Fibroblast of skin of right biceps (primary cell): ENCODE measurements around the gene HSD11B2.

Experiments used
- DNase-seq: peaks from one replicate; pipeline ENCODE4 v3.0.0-alpha.2; 2013

HSD11B2 gene

DNA sequence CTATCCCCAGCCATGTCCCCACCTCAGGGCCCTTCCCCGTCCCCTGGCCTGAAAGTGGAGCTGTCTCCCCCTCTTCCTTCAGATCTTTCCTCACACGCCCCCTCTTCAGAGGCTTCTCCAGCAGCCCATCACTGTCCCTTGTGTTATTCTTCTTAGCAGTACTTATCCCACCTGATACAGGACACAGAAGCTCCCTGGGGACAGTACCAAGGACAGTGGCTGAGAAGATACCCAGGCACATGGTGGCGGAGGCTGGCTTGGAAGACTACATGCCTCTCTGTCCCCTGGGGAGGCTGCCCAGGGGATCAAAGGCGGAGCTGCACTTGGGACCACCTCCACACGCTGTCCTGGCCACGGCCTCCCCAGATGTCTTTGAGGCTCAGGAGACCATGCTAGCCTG is 23.9 kb downstream of the HSD11B2 start:
- DNase-seq = no peak

DNA sequence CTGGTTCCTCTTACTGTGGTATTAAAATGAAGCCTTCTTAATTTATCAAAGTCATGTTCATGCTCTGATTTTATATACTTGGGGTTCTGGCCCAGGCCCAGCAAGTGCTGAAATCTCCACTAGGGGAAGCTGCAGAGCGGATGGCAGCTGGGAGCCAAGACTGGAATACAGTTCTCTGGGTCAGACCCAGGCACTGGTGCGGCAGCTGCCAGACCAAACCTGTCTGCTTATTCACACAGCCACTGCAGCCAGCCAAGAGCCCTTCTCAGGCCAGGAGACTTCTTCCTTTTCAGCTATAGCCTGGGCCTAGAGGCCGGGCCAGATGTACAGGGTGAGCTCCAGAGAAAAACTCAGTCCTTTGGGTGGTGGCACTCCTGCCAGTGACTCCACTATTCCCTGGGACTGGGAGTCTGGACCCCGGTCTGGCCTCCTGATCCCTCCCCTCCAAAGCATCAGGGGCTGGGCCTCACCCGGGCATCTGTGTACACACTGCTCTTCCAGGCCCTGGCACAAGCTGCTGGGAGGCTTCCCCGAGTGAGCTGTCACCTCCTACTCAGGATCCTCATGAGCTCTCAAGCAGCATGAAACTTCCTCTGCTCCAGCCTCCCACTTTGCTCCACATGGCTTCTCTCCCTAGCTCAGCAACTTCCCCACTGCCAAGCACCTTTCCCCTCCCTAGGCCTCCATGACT is 25.6 kb downstream of the HSD11B2 start:
- DNase-seq = no peak

DNA sequence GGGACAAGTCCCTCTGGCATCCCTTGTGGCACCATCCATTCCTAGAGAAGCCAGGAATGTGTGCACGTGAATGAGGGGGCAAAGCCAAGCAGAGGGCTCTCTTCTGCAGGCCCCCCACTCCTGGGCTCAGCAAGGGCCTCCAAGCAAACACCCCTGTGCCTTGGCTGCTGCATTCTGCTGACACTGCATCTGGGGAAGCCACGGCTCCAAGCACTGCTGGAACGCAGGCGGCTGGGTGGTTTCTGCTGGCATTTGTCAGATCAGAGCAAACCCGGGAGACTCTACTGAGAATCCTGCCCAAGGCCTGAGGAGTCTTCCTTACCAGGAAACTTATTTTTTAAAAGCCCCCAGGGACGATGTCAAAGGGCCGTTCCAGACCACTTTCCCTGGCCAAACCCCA is 26.7 kb downstream of the HSD11B2 start:
- DNase-seq = no peak

DNA sequence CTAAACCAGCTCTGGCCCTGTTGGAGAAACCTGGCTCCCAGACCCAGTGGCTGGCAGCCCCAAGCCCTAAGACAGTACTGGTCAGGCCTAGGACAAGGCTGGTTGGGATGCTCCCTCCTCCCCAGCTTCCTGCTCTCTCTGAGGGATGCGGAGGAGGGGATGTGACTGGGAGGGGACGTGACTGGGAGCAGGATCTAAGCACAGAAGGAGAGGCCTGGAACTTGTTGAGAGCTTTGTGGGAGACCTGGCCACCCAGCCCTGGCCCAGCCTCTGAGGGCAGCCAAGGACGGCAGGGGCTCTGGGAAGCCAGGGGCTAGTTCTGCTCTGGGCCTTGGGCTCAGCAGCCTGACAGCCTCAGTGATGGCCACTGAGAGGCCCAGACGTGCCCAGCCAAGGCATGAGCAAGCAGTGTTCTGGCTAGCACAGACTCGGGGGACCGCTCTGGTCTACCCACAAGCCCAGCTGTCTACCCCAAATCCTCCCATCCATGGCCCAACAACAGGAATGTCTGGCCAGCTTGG is 27.3 kb downstream of the HSD11B2 start:
- peak; percentile 60 for DNase-seq

DNA sequence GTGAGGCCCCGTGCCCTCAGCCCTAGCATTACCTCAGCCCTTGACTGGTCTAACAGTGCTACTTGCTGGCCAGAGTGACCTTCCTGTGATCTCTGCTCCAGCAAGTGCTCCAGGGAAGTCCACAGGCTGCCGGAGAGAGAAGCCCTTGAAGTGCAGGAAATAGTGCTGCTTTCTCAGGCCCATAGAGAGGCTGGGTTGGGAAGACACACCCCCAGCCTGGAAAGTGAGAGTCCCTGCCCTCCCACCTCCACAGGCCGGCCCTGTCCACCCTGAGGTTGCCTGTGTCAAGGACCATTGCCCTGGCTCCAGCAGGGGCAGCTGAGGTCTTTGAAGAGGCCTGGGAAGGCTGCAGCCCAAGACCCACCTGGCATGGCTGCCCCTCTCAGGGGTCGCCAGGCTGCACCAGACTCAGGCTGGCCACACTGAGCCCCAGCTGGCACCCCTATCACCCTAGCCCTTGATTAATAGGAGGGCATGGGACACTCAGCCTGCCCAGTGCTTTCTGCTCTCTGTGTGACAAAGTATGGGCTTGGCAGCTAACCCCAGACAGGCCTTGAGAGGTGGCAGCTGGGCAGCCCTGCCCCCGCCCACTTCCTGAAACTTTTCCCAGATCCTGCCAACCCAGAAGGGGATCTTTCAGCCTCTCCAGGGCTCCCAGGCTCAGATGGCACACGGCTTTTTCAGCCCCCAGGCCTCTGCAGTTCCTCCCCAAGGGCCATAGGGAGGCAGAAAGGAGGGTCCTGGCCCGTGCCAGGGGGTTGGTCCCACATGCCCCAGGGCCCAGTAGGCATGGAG is 28.3 kb downstream of the HSD11B2 start:
- no peak for DNase-seq

DNA sequence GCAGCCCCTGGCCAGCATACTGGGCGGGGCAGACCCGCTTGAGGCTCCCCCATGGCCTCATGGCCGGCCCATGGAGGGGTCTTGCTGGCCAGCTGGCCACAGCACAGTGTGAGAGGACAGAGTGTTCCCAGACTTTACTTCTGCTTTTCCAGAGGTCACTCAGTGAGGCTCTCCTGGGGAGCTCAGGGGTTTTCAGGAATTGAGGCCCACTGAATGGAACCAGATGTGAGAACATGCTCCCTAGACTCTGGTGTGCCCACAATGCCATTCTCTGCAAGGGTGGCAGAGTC is 28.9 kb downstream of the HSD11B2 start:
- no peak for DNase-seq

DNA sequence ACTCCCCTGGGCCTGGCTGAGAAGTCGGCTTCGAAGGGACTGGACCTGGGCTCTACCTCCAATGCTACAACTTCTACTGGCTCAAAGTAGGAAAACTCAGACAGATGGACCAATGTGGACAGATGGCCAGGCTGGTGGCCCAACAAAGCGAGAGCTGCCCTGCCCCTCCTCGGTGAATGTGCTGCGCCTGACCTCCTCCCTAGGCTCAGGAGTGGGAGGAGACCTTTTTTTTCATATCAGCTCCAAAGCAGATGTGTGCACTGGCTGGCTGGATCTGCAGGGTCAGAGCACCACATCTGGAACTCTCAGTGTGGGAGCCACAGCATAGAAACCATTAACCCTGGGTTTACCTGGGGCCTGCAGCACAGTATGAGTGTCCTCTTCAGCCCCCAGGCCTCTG is 29.2 kb downstream of the HSD11B2 start:
- no peak for DNase-seq

DNA sequence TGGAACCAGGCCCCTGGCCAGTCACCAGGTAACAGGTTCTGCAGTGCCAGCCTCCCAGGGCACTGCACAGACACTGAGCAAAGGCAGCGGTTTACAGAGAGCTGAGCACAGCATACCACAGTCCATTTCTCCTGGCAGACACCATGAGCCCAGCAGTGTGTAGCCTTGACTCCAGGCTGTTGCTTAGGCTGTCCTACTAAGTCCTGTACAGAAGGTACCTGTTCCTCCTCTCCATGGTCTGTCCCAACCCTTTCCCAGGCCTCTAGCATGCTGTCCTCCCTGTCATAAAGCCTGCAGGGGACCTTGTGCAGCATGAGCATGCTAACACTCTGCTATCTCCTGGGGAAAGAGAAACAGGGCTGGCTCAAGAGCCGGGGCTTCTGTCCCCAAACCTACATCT is 30.0 kb downstream of the HSD11B2 start:
- DNase-seq = no peak

DNA sequence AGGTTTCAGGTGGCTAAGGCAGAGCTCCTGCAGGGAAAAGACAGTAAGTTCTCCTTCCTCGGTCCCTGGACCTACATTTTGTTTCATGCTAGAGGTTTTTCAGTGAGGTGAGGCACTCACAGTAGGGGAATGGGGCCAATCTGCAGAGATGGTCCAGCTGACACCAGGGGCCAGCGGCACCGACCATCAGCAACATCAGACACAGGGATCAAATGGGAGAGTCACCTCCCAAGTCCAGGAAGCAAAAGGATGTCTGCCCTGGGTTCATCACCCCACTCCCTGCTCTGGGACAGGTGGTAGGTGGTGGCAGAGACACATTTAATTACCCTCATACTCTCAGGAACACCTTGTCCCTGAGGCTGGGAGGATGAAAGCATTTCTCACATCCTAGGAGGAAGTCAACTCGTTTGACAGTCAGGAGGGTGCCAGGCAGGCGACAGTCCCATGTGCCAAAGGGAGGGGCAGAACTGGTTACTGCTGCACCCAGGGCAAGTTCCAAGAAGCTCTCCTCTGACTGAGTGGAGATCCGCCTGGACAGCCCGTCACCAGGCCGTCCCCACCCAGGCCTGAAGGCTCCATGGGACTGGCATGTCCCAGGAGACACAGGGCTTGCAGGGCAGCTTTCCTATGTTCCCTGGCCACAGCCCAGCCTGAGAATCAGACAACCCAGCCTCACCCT is 30.8 kb downstream of the HSD11B2 start:
- no peak for DNase-seq

DNA sequence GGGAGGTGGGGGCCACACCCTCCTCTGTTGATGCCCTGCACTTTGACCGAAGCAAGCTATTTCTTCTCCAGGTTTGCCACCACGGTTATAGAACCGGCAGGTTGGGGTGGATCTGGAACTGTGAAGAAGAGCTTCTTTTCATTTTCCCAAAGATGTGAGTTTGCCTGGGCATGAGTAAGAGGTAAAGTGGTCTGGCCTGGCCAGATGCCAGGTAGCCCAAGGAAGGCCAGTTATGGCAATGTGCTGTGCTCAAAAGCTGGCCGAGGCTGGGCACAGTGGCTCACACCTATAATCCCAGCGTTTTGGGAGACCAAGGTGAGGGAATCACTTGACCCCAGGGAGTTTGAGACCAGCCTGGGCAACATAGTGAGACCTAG is 31.3 kb downstream of the HSD11B2 start:
- no peak for DNase-seq

DNA sequence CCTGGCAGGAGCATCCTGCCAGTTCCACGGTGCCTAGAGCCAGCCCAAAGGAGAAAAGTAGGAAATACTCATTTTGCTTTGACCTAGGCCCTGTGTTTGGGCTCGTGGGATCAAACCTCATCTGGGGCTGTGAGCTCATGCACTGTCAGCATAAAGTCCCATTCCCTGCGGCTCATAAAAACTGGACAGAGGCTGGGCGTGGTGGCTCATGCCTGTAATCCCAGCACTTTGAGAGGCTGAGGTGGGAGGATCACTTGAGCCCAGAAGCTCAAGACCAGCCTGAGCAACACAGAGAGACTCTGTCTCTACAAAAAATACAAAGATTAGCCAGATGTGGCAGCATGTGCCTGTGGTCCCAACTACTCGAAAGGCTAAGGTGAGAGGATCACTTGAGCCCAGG is 32.1 kb downstream of the HSD11B2 start:
- no peak for DNase-seq

DNA sequence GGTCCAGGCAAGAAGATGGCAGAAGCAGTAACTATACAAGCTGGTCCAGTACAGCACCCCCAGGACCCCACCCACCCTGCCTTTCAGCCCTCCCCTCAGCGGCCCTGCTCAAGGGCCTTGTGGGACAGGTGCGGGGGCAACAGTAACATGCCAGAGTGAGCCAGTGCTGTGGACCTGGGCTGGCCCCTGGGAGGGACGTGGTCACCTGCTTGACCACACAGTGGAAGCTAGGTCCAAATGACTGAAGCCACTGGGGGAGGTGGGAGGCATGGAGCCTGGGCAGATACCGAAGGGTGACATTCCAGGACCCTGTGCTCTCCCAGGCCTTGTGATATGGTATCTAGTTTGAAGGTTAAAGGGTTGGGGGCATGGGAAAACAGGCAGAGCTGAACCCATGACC is 32.8 kb downstream of the HSD11B2 start:
- no peak for DNase-seq

DNA sequence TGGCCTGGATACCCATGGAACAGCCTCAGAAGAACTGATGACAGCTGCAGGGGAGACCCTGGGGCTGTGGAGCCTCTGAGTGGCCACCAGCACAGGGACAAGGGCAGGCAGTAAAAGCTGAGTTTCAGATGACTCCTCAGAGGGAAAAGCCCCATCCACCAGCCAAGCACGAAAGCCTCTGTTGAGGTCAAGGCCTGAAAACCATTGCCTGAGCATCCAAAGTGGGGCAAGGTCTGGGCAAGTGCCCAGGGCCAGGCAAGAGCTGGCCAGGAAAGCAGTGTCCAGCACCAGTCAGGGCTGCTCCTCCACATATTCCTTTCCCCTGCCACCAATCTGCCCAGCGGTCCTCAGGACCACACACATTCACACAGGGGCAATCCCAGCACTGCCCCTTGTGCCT is 33.6 kb downstream of the HSD11B2 start:
- DNase-seq = no peak

DNA sequence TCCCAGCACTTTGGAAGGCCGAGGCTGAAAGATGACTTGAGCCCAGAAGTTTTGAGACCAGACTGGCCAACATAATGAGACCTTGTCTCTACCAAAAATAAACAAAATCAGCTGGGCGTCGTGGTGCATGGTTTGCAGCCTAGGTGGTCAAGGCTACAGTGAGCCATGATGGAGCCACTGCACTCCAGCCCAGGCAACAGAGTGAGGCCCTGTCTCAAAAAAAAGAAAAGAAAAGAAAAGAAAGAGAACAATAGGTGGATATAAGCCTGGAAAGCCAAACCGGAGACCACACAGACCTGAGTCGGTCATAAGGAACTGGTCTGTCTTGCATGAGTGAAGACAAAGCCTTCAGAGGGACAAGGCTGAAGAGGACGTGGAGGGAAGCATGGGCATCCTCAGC is 35.7 kb downstream of the HSD11B2 start:
- DNase-seq = no peak

DNA sequence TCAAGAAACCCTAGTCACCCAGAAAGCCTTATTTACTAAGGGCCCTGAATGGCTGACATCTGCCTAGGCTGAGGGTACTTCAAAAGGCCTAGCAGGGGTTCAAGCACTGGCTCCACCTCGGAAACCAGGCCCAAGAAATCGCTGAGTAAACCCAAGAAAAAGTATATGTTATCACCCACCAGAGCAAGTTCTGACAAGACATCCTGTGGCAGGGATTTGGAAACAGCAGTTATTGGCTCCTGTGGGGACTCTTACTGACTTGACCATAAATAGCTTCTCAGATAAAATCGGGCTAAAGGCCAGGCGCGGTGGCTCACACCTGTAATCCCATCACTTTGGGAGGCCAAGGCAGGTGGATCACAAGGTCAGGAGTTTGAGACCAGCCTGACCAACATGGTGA is 37.8 kb downstream of the HSD11B2 start:
- no peak for DNase-seq

DNA sequence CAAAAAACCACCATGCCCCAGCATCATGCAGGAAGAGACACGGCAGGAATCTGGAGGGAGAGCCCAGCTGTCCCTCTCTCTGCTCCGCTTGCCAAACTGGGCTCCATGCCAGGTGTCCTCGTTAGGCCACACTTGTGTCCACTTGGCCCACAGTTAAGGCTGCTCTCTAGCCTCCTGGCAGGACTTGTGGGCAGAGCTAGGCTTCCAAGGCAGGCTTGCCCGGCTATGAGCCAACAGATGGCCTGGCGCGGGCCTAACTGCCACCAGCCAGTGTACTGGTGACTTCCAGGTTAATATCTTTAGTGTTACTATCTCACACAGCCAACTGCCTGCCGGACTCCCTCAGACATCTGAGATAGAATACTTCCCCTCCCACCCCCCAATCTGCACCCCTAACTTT is 39.4 kb downstream of the HSD11B2 start:
- no peak for DNase-seq

DNA sequence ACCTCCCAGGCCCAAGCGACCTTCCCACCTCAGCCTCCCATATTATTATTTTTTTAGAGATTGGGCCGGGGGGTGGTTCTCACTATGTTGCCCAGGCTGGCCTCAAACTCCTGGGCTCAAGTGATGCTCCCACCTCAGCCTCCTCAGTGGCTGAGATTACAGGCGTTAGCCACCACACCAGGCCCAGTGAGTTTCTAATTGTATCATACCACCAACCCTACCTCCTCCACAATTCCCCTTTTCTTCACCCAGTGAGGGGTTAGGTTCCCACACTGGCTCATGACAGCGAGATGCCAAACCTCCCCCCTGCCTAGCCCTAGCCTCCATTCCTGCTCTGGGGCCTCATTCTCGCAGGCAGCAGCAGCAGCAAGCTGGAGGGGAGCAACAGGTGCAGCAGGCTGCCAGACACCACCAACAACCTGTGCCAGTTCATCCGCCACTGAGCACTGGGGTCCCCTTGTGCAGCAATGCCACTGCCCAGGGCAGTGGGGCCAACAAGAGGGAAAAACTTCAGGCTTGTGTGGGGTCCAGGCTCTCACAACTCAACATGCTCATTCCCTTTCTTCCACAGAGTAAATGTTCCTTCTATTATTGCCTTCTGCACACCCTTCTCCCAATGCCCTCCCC is 41.0 kb downstream of the HSD11B2 start:
- DNase-seq = no peak

DNA sequence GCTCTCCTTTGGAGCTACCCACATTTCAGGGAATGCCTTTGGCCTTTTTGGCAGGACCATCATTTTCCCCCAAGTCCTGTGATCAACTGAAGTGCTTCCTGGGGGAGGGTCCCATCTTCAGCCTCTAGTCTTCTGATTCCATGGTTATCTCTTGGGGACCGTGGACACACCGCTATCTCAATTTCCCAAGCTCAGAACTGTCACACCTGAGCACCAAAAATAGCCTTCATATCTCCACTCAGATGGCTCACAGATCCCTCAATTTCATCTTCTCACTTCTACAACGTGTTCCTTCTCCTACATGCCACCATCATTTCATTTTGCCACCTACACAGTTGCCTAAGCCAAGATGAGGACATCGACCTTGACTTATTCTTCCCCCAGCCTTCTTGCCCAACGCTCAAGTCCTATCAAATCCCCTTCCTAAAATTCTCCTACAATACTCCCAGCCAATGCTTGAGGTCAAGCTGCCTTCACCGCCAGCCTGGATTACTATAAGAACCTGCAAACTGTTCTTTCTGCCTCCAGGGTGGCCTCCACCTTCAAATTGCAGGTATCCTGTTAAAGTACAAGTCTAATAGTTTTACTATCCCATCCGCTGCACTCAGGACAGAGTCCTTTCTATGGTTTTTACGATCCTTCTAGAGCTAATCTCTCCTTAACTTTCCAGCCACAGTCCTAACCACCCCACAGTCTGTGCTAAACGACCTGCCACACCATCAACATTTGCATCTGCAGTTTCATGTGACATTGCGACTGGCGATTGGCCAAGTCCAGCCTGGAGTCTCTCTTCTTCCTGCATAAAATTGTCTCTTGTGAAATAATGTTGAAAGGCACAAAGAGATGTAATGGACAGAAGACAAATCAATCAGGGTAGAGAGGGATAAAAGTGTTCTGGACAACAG is 43.9 kb downstream of the HSD11B2 start:
- no peak for DNase-seq

DNA sequence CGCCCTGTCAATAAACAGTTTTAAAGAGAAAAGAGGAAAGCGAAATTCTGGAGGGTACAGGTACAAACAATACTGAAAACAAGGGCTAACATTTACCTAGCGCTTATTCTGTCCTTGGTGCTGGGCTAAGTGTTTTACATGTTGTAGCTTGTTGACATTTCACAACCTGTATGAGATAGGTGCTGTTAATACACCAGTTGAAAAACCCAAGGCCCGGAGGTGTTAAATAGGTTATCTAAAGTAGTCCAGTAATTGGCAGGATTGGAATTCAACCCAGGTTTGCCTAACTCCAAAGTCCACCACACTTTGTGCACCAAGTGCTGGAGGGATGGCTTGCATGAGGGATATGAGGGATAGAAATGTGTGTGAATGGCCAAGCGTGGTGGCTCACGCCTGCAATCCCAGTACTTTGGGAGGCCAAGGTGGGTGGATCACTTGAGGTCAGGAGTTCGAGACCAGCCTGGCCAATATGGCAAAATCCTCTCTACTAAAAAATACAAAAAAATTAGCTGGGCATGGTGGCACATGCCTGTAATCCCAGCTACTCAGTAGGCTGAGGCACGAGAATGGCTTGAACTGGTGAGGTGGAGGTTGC is 47.1 kb downstream of the HSD11B2 start:
- DNase-seq = no peak

DNA sequence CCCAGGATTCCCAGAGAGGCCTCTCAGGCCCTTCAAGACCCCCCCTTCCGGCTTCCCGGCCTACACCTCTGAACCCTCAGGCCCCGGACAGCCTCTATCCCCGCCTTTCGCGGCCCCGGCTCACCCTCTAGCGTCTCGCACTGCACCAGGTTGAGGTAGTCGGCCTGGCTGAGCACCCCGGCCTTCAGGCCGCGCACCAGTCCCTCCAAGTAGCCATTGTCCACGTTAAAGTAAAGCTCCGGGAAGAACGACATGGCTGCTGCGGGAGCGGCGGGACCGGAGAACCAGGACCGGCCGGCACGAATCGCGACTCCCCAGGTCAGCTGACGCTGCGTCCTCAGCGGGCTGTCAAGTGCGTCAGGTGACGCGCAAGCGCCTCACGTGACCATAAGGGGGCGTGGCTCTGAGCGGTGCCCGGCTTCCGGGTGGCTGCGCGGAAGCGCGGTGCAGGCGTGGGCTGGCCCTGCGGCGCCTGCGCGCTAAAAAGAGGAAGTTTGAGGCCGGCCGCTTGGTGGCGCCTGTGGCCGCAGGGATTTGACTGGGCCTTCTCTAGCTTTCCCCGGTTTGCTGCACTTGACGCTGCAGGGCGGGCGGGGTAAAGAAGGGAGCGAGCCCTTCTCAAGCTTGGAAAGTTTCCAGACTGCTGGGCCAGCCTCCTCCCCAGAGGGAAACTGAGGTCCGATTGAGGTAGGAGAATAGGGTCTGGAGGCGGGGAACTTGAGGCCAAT is 50.1 kb downstream of the HSD11B2 start, which contains the start of gene ATP6V0D1:
TSS of gene ATP6V0D1 (minus strand) at position 325 of the 728 bp plus-strand sequence. CDS start at position 254, 71 bp downstream.
- DNase-seq = peak; percentile 97

DNA sequence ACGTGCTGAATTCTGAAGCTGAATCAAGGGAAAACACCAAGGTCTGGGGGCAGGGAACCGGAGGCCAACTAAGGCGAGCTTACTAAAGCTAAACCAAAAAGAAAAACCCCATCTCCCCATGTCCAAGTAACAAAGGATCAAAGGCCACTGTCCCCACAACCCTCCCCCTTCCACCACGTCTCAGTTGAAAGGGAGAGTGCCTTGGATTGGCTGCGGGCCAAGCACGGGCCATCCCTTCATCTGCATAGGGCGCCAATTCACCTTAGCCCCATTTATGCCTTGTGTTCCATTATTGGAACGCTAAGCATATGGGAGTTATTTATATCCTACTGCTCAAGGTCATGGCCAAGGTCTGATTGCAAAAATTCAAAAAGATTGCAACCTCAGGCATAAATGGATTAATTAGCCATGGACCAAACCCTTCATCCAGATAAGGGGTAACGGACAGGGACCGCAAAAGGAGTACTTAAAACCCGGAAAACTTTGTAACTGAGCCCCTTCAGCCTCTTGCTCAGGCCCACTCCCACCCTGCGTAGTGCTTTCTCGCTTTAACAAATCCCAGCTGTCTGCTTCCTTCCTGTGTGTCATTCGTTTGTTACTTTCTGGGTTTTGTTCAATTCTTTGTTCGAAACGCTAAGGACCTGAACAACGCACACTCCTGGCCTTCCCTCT is 50.8 kb downstream of the HSD11B2 start:
- peak; percentile 38 for DNase-seq
